OCI-LY1 (cell line): ENCODE results near the gene RABL2B.
"Not testable (repeated sequence)": the region's sequence is repeated elsewhere in the genome, so short reads cannot be mapped to it uniquely, and the experiment has no call there.

Source experiments
- H2AFZ ChIP-seq: fragments of 200-600 bp; sonication (generic), shearing (Covaris generic); 2 replicates; pipeline ENCODE4 v1.6.0; 2014; ENCODE audit warnings: antibody characterized with exemption, mild to moderate bottlenecking, low read length
- H3F3A ChIP-seq: fragments of 200-600 bp; sonication (generic), shearing (Covaris generic); 2 replicates; pipeline ENCODE4 v1.6.0; 2014; ENCODE audit warnings: mild to moderate bottlenecking, antibody characterized with exemption, low read length, moderate library complexity; ENCODE audit not compliant: insufficient read depth
- H3K27ac ChIP-seq: fragments of 200-600 bp; sonication (generic); 2 replicates; pipeline ENCODE4 v1.5.1; 2014; ENCODE audit warnings: low read length, mixed run types, mild to moderate bottlenecking, low read depth; ENCODE audit not compliant: poor library complexity, severe bottlenecking
- H3K27me3 ChIP-seq: fragments of 200-600 bp; sonication (generic); 2 replicates; pipeline ENCODE4 v1.6.0; 2014; ENCODE audit warnings: antibody characterized with exemption, mild to moderate bottlenecking, low read length, moderate library complexity; ENCODE audit not compliant: insufficient read depth
- H3K36me3 ChIP-seq: fragments of 200-600 bp; sonication (generic); 2 replicates; pipeline ENCODE4 v1.6.1; 2014; ENCODE audit warnings: mild to moderate bottlenecking, antibody characterized with exemption, low read length, moderate library complexity, mixed read lengths; ENCODE audit not compliant: insufficient read depth
- H3K4me1 ChIP-seq: fragments of 200-600 bp; sonication (generic); 2 replicates; pipeline ENCODE4 v1.5.1; 2014; ENCODE audit warnings: mild to moderate bottlenecking, low read length, moderate library complexity; ENCODE audit not compliant: insufficient read depth, severe bottlenecking
- H3K4me2 ChIP-seq: fragments of 200-600 bp; sonication (generic), shearing (Covaris generic); 2 replicates; pipeline ENCODE4 v1.6.1; 2014; ENCODE audit warnings: low read length
- H3K4me3 ChIP-seq: fragments of 200-600 bp; sonication (generic); 2 replicates; pipeline ENCODE4 v1.5.1; 2014; ENCODE audit warnings: low read length, low read depth, mild to moderate bottlenecking, mixed read lengths; ENCODE audit not compliant: poor library complexity, severe bottlenecking
- H3K79me2 ChIP-seq: fragments of 200-600 bp; shearing (Covaris generic); 2 replicates; pipeline ENCODE4 v1.6.1; 2016; ENCODE audit warnings: mixed run types, low read length, mixed read lengths; ENCODE audit not compliant: insufficient read depth
- H3K9ac ChIP-seq: fragments of 200-600 bp; sonication (generic), shearing (Covaris generic); 2 replicates; pipeline ENCODE4 v1.6.1; 2014; ENCODE audit warnings: mild to moderate bottlenecking, low read length, mixed read lengths
- H3K9me2 ChIP-seq: fragments of 200-600 bp; sonication (generic), shearing (Covaris generic); 2 replicates; pipeline ENCODE4 v1.6.1; 2014; ENCODE audit warnings: low read depth, mild to moderate bottlenecking, low read length, mixed read lengths
- H3K9me3 ChIP-seq: fragments of 200-600 bp; shearing (Covaris generic); 2 replicates; pipeline ENCODE4 v1.6.1; 2014; ENCODE audit warnings: low read length, mixed read lengths
- H4K20me1 ChIP-seq: fragments of 200-600 bp; sonication (generic), shearing (Covaris generic); 2 replicates; pipeline ENCODE4 v1.6.0; 2016; ENCODE audit warnings: mild to moderate bottlenecking, low read length; ENCODE audit not compliant: insufficient read depth

The RABL2B gene

GRCh38 chr22:50783033-50783879 lies at the start of gene RABL2B:
RABL2B (minus strand) TSS chr22:50783636; CDS start chr22:50782294, 1,342 bp downstream.
- H3K9ac ChIP-seq: peak within 1 kb of the TSS; percentile 66
- not testable (repeated sequence) for H2AFZ ChIP-seq, H3F3A ChIP-seq, H3K9me3 ChIP-seq, H3K27ac ChIP-seq, H3K36me3 ChIP-seq, H4K20me1 ChIP-seq, H3K27me3 ChIP-seq, H3K79me2 ChIP-seq, H3K9me2 ChIP-seq
- H3K4me1 ChIP-seq: peaks cover 16% of the 10 kb centered on the region
- H3K4me2 ChIP-seq: peak within 1 kb of the TSS; percentile 72
- H3K4me3 ChIP-seq: peak within 1 kb of the TSS; percentile 71

- not testable (repeated sequence) for H3K27ac ChIP-seq, H3F3A ChIP-seq, H3K36me3 ChIP-seq, H4K20me1 ChIP-seq, H2AFZ ChIP-seq, H3K9me2 ChIP-seq, H3K79me2 ChIP-seq, H3K4me2 ChIP-seq, H3K9me3 ChIP-seq, H3K9ac ChIP-seq, H3K27me3 ChIP-seq, H3K4me3 ChIP-seq
- peaks cover 16% of the 10 kb centered on the region for H3K4me1 ChIP-seq
These were observed 3.5 kb upstream of the RABL2B start for GRCh38 chr22:50786936-50787335.

- not testable (repeated sequence) for H3K79me2 ChIP-seq, H3K27ac ChIP-seq, H3F3A ChIP-seq, H3K9me3 ChIP-seq, H4K20me1 ChIP-seq, H3K36me3 ChIP-seq, H3K9me2 ChIP-seq, H3K27me3 ChIP-seq, H2AFZ ChIP-seq
- Histone ChIP-seq H3K4me3 (peak overlapping the region; percentile 71), H3K4me2 (peak overlapping the region; percentile 50), H3K9ac (peak overlapping the region; percentile 42; the same call in 1 of the 2 replicates), H3K4me1 (peaks cover 16% of the 10 kb centered on the region)
These were observed 1.9 kb upstream of the RABL2B start for GRCh38 chr22:50785289-50785688.

GRCh38 chr22:50783880-50784276 lies 442 bp upstream of the RABL2B start:
- Histone ChIP-seq H3K4me3 (peak overlapping the region; percentile 71), H3K4me1 (peaks cover 16% of the 10 kb centered on the region), H3K9ac (peak overlapping the region; percentile 66), H3K4me2 (peak overlapping the region; percentile 72)
- H3K9me3 ChIP-seq, H2AFZ ChIP-seq, H3K9me2 ChIP-seq, H3K79me2 ChIP-seq, H3K27me3 ChIP-seq, H3K36me3 ChIP-seq, H4K20me1 ChIP-seq, H3K27ac ChIP-seq, H3F3A ChIP-seq: not testable (repeated sequence)

- not testable (repeated sequence) for H3K27me3 ChIP-seq
These were observed 1.2 kb downstream of the RABL2B start for GRCh38 chr22:50782253-50782652.

GRCh38 chr22:50780244-50780643 lies 3.2 kb downstream of the RABL2B start:
- H4K20me1 ChIP-seq, H3K36me3 ChIP-seq, H3K9me2 ChIP-seq, H3K27ac ChIP-seq, H3F3A ChIP-seq, H2AFZ ChIP-seq, H3K4me2 ChIP-seq, H3K9ac ChIP-seq, H3K9me3 ChIP-seq, H3K4me3 ChIP-seq, H3K27me3 ChIP-seq, H3K79me2 ChIP-seq: not testable (repeated sequence)
- H3K4me1 ChIP-seq: peaks cover 13% of the 10 kb centered on the region

More at GRCh38 chr22:50782253-50782652, 1.2 kb downstream of the RABL2B start:
- H3K9me3 ChIP-seq, H3K36me3 ChIP-seq, H3K27ac ChIP-seq, H3K9ac ChIP-seq, H2AFZ ChIP-seq, H4K20me1 ChIP-seq, H3K4me2 ChIP-seq, H3F3A ChIP-seq, H3K79me2 ChIP-seq, H3K4me3 ChIP-seq, H3K9me2 ChIP-seq: not testable (repeated sequence)
- peaks cover 16% of the 10 kb centered on the region for H3K4me1 ChIP-seq

GRCh38 chr22:50777631-50778030 lies 5.8 kb downstream of the RABL2B start:
- not testable (repeated sequence) for H3K4me3 ChIP-seq, H2AFZ ChIP-seq, H3K27me3 ChIP-seq, H3K27ac ChIP-seq, H3K4me2 ChIP-seq, H3K9me3 ChIP-seq, H4K20me1 ChIP-seq, H3K4me1 ChIP-seq, H3K79me2 ChIP-seq, H3F3A ChIP-seq, H3K36me3 ChIP-seq, H3K9me2 ChIP-seq, H3K9ac ChIP-seq
